Neutrophil (primary cell): ENCODE results near the gene CA9.
A peak's percentile ranks its signal among the peaks of the same experiment; 100 is the strongest.

Experiments
- H3K27ac ChIP-seq: fragments of 200-600 bp; sonication (generic); 2 replicates; pipeline ENCODE4 v1.5.1; 2016; ENCODE audit warnings: mild to moderate bottlenecking, moderate library complexity
- H3K27me3 ChIP-seq: fragments of 200-600 bp; sonication (generic); 2 replicates; pipeline ENCODE4 v1.6.0; 2016; ENCODE audit warnings: mild to moderate bottlenecking
- H3K36me3 ChIP-seq: fragments of 200-600 bp; sonication (generic); 2 replicates; pipeline ENCODE4 v1.5.1; 2017
- H3K4me1 ChIP-seq, 2 experiments: fragments of 200-600 bp in 1 of 2; sonication (generic) in 1 of 2; 1 replicate in 1 of 2; 2 replicates in 1 of 2; pipeline versions ENCODE4 v1.5.1 to v1.6.1; 2013 to 2016; ENCODE audit warnings: low read depth in 1 of 2, low read length in 1 of 2, mild to moderate bottlenecking in 1 of 2, moderate library complexity in 1 of 2; ENCODE audit not compliant: control insufficient read depth in 1 of 2, insufficient read depth in 1 of 2
- H3K4me3 ChIP-seq, 2 experiments: fragments of 200-600 bp in 1 of 2; sonication (generic) in 1 of 2; 1 replicate in 1 of 2; 2 replicates in 1 of 2; pipeline ENCODE4 v1.5.1; 2013 to 2016; ENCODE audit warnings: low read depth in 1 of 2, low read length in 1 of 2, mild to moderate bottlenecking in 1 of 2, moderate library complexity in 1 of 2
- H3K9me3 ChIP-seq: fragments of 200-600 bp; sonication (generic); 2 replicates; pipeline ENCODE4 v1.5.1; 2016
- CTCF ChIP-seq: fragments of 200-600 bp; sonication (generic); IDR thresholded peaks from 2 replicates; pipeline ENCODE4 v1.5.1; 2016; ENCODE audit warnings: antibody characterized with exemption

Gene CA9

GRCh38 chr9:35695943-35696401 lies 22.2 kb downstream of the CA9 start:
- Histone ChIP-seq H3K9me3 (no peaks in the 10 kb centered on the region), H3K4me3 (no peak overlapping the region), H3K27ac (peak overlapping the region; percentile 63), H3K36me3 (peaks cover 60% of the 10 kb centered on the region), H3K27me3 (no peaks in the 10 kb centered on the region), H3K4me1 (peaks cover 4% of the 10 kb centered on the region in 2 experiments)
- TF ChIP-seq CTCF: no peak

- Histone ChIP-seq H3K27me3 (no peaks in the 10 kb centered on the region), H3K4me1 (no peaks in the 10 kb centered on the region), H3K36me3 (peaks cover 67% of the 10 kb centered on the region), H3K27ac (peak overlapping the region; percentile 63), H3K4me3 (no peak overlapping the region), H3K9me3 (no peaks in the 10 kb centered on the region)
- peak; percentile 85 for TF ChIP-seq CTCF
These were observed 22.9 kb downstream of the CA9 start for GRCh38 chr9:35696520-35697215.

- no peak for TF ChIP-seq CTCF
- no peak overlapping the region for H3K4me3 ChIP-seq
- H3K4me1 ChIP-seq: no peaks in the 10 kb centered on the region
- no peaks in the 10 kb centered on the region for H3K27me3 ChIP-seq
- H3K36me3 ChIP-seq: peaks cover 75% of the 10 kb centered on the region
- H3K9me3 ChIP-seq: no peaks in the 10 kb centered on the region
- H3K27ac ChIP-seq: peak overlapping the region; percentile 63
These were observed 23.8 kb downstream of the CA9 start for GRCh38 chr9:35697486-35697885.

- Histone ChIP-seq H3K4me3 (no peak overlapping the region), H3K9me3 (no peaks in the 10 kb centered on the region), H3K36me3 (peaks cover 83% of the 10 kb centered on the region), H3K4me1 (no peaks in the 10 kb centered on the region), H3K27me3 (no peaks in the 10 kb centered on the region), H3K27ac (peak overlapping the region; percentile 63)
- TF ChIP-seq CTCF: no peak
These were observed 24.5 kb downstream of the CA9 start for GRCh38 chr9:35698231-35698630.

GRCh38 chr9:35700031-35700430 lies 26.3 kb downstream of the CA9 start:
- H3K4me1 ChIP-seq: no peaks in the 10 kb centered on the region
- TF ChIP-seq CTCF: no peak
- peaks cover 99% of the 10 kb centered on the region for H3K36me3 ChIP-seq
- H3K27ac ChIP-seq: no peak overlapping the region
- H3K27me3 ChIP-seq: no peaks in the 10 kb centered on the region
- H3K9me3 ChIP-seq: no peaks in the 10 kb centered on the region
- H3K4me3 ChIP-seq: no peak overlapping the region
